H9 (cell line): ENCODE results near the gene TMEM151A. TPM values are rescaled to one million over a fixed set of nuclear protein-coding genes. Genes with fewer than 3 reads are reported as not detected.

ENCODE experiments used
- DNase-seq: peaks from one replicate; pipeline ENCODE4 v3.0.0-alpha.2; 2017
- H2AFZ ChIP-seq: one replicate; pipeline ENCODE4 v1.6.1; 2013; ENCODE audit warnings: mild to moderate bottlenecking, low read length, control low read depth, moderate library complexity
- H2AK5ac ChIP-seq: 2 replicates; pipeline ENCODE4 v1.6.1; 2013; ENCODE audit warnings: low read length, control low read depth, mixed read lengths; ENCODE audit not compliant: insufficient read length
- H2BK120ac ChIP-seq: one replicate; pipeline ENCODE4 v1.6.1; 2013; ENCODE audit warnings: low read depth, mild to moderate bottlenecking, low read length, control low read depth, inconsistent platforms; ENCODE audit not compliant: poor library complexity, severe bottlenecking
- H2BK12ac ChIP-seq: 2 replicates; pipeline ENCODE4 v1.6.1; 2013; ENCODE audit warnings: low read length, control low read depth, mixed read lengths, low read depth; ENCODE audit not compliant: insufficient read length
- H2BK15ac ChIP-seq: 2 replicates; pipeline ENCODE4 v1.6.1; 2013; ENCODE audit warnings: low read depth, low read length, control low read depth
- H2BK20ac ChIP-seq: one replicate; pipeline ENCODE4 v1.6.1; 2013; ENCODE audit warnings: low read depth, mild to moderate bottlenecking, low read length, control low read depth, inconsistent platforms; ENCODE audit not compliant: poor library complexity, severe bottlenecking
- H2BK5ac ChIP-seq: 2 replicates; pipeline ENCODE4 v1.6.1; 2013; ENCODE audit warnings: low read length, control low read depth, mixed read lengths; ENCODE audit not compliant: insufficient read length
- H3K14ac ChIP-seq: 2 replicates; pipeline ENCODE4 v1.6.1; 2013; ENCODE audit warnings: low read length, control low read depth; ENCODE audit not compliant: insufficient read depth
- H3K18ac ChIP-seq: 2 replicates; pipeline ENCODE4 v1.6.1; 2013; ENCODE audit warnings: low read depth, mild to moderate bottlenecking, mixed read lengths, low read length, control low read depth; ENCODE audit not compliant: insufficient read length
- H3K23ac ChIP-seq: 2 replicates; pipeline ENCODE4 v1.6.1; 2013; ENCODE audit warnings: low read length, control low read depth, mixed read lengths, low read depth; ENCODE audit not compliant: insufficient read length
- H3K23me2 ChIP-seq: 2 replicates; pipeline ENCODE4 v1.6.1; 2013; ENCODE audit warnings: low read depth, mild to moderate bottlenecking, mixed read lengths, low read length, control low read depth; ENCODE audit not compliant: insufficient read length, poor library complexity, severe bottlenecking
- H3K27ac ChIP-seq: 2 replicates; pipeline ENCODE4 v1.5.1; 2013; ENCODE audit warnings: low read length, control low read depth, mixed read lengths, low read depth; ENCODE audit not compliant: insufficient read length
- H3K27me3 ChIP-seq: 2 replicates; pipeline ENCODE4 v1.6.1; 2013; ENCODE audit warnings: low read length, control low read depth, inconsistent platforms; ENCODE audit not compliant: insufficient read depth
- H3K4ac ChIP-seq: 2 replicates; pipeline ENCODE4 v1.6.1; 2013; ENCODE audit warnings: low read depth, mild to moderate bottlenecking, control low read depth, inconsistent platforms, low read length, moderate library complexity
- H3K4me1 ChIP-seq: 2 replicates; pipeline ENCODE4 v1.6.1; 2013; ENCODE audit warnings: low read length, control low read depth, inconsistent platforms; ENCODE audit not compliant: insufficient read depth
- H3K4me2 ChIP-seq: 2 replicates; pipeline ENCODE4 v1.6.1; 2013; ENCODE audit warnings: low read length, control low read depth, mixed read lengths; ENCODE audit not compliant: insufficient read length, insufficient read depth
- H3K56ac ChIP-seq: 2 replicates; pipeline ENCODE4 v1.6.1; 2013; ENCODE audit warnings: low read depth, mild to moderate bottlenecking, mixed read lengths, low read length, control low read depth; ENCODE audit not compliant: insufficient read length
- H3K79me1 ChIP-seq: 2 replicates; pipeline ENCODE4 v1.6.1; 2013; ENCODE audit warnings: low read depth, mild to moderate bottlenecking, moderate library complexity, low read length, control low read depth, inconsistent platforms; ENCODE audit not compliant: insufficient read depth, poor library complexity, severe bottlenecking
- H3K79me2 ChIP-seq: 2 replicates; pipeline ENCODE4 v1.6.1; 2013; ENCODE audit warnings: low read length, control low read depth, inconsistent platforms; ENCODE audit not compliant: insufficient read depth
- H3K9ac ChIP-seq: 2 replicates; pipeline ENCODE4 v1.6.1; 2013; ENCODE audit warnings: low read length, control low read depth, mixed read lengths; ENCODE audit not compliant: insufficient read length; ENCODE audit errors: extremely low read depth
- H3K9me3 ChIP-seq: one replicate; pipeline ENCODE4 v1.6.1; 2013; ENCODE audit warnings: low read depth, low read length, inconsistent platforms; ENCODE audit not compliant: control insufficient read depth
- H3T11ph ChIP-seq: one replicate; pipeline ENCODE4 v1.6.1; 2013; ENCODE audit warnings: mild to moderate bottlenecking, low read length, control low read depth, inconsistent platforms
- H4K20me1 ChIP-seq: one replicate; pipeline ENCODE4 v1.6.1; 2013; ENCODE audit not compliant: control insufficient read depth, insufficient read length, insufficient read depth
- H4K5ac ChIP-seq: 2 replicates; pipeline ENCODE4 v1.6.1; 2013; ENCODE audit warnings: low read depth, mild to moderate bottlenecking, mixed read lengths, low read length, control low read depth; ENCODE audit not compliant: insufficient read length
- H4K8ac ChIP-seq: replicated peaks from 2 replicates; pipeline ENCODE4 v1.6.1; 2013; ENCODE audit warnings: low read length, control low read depth, mixed read lengths, low read depth; ENCODE audit not compliant: insufficient read length
- H4K91ac ChIP-seq: 2 replicates; pipeline ENCODE4 v1.6.1; 2013; ENCODE audit warnings: low read depth, mild to moderate bottlenecking, moderate library complexity, mixed read lengths, low read length, control low read depth; ENCODE audit not compliant: insufficient read length
- H3K27ac Mint-ChIP-seq, 3 experiments: 2 replicates in 2 of 3; 3 replicates in 1 of 3; pipeline ENCODE4 v1.8.0; 2020 to 2021; ENCODE audit warnings: mixed read lengths in 3 of 3, mild to moderate bottlenecking in 1 of 3, moderate library complexity in 1 of 3
- H3K27me3 Mint-ChIP-seq: 2 replicates; pipeline ENCODE4 v1.8.0; 2021; ENCODE audit warnings: low read depth, mild to moderate bottlenecking, moderate library complexity, mixed read lengths
- H3K36me3 Mint-ChIP-seq, 3 experiments: 2 replicates in 2 of 3; 3 replicates in 1 of 3; pipeline ENCODE4 v1.8.0; 2020 to 2021; ENCODE audit warnings: low read depth in 3 of 3, mixed read lengths in 3 of 3; ENCODE audit not compliant: insufficient read depth in 1 of 3
- H3K4me1 Mint-ChIP-seq, 2 experiments: 2 replicates each; pipeline ENCODE4 v1.8.0; 2020; ENCODE audit warnings: mixed read lengths in 2 of 2
- H3K4me3 Mint-ChIP-seq, 2 experiments: 2 replicates in 1 of 2; 3 replicates in 1 of 2; pipeline ENCODE4 v1.8.0; 2020 to 2021; ENCODE audit warnings: mild to moderate bottlenecking in 2 of 2, mixed read lengths in 2 of 2, moderate library complexity in 1 of 2
- H3K9me3 Mint-ChIP-seq, 2 experiments: 2 replicates in 1 of 2; 3 replicates in 1 of 2; pipeline ENCODE4 v1.8.0; 2020; ENCODE audit warnings: mild to moderate bottlenecking in 2 of 2, mixed read lengths in 2 of 2, moderate library complexity in 1 of 2
- CTCF ChIP-seq: fragments of 200-600 bp; sonication (generic); conservative IDR thresholded peaks from 3 replicates; pipeline ENCODE4 v1.8.0; 2021; ENCODE audit warnings: antibody characterized with exemption, mild to moderate bottlenecking
- WGBS: extraction: QIAGEN DNeasy Blood & Tissue Kit; methylation state at CpG from one replicate; pipeline ENCODE4 v1.1.7; 2013; ENCODE audit warnings: missing lambda C conversion rate, low lambda C conversion rate, mixed read lengths; ENCODE audit not compliant: insufficient read length; ENCODE audit errors: extremely low coverage; 5-methylcytosine and 5-hydroxymethylcytosine counted together
- total RNA-seq: library from RNA; stranded (reverse); gene quantifications from 2 replicates; pipeline ENCODE4 v1.2.1, GENCODE V29; 2021

TMEM151A gene
- total RNA-seq, 1 experiment from 2014 or later = 1.2 TPM

- no peaks in the 10 kb centered on the region for H4K20me1 ChIP-seq
- no peak overlapping the region for H2BK12ac ChIP-seq
- H2AFZ ChIP-seq = no peak overlapping the region
- H3K79me2 ChIP-seq = peaks cover 5% of the 10 kb centered on the region; the same call in 1 of the 2 replicates
- TF ChIP-seq CTCF = no peak
- H2BK15ac ChIP-seq = no peak overlapping the region
- no peak for DNase-seq
- H2BK20ac ChIP-seq = no peak overlapping the region
- no peaks in the 10 kb centered on the region for H3K4me1 ChIP-seq
- no peak overlapping the region for H2BK120ac ChIP-seq
- no peak overlapping the region for H3K27ac ChIP-seq
- no peak overlapping the region for H3K23ac ChIP-seq
- no peak overlapping the region for H3K56ac ChIP-seq
- H3K4me2 ChIP-seq = no peak overlapping the region
- H4K91ac ChIP-seq = no peak overlapping the region
- H4K8ac ChIP-seq = no peak overlapping the region
- H3K79me1 ChIP-seq = no peaks in the 10 kb centered on the region
- peaks cover 7 to 42% (median 38%) of the 10 kb centered on the region in 3 experiments; a peak in 6 of 7 replicates for H3K36me3 Mint-ChIP-seq
- H3K9ac ChIP-seq = no peak overlapping the region
- H3K27me3 ChIP-seq = no peaks in the 10 kb centered on the region
- peaks cover 3% of the 10 kb centered on the region for H3K23me2 ChIP-seq
- H3K18ac ChIP-seq = no peak overlapping the region
- H4K5ac ChIP-seq = no peak overlapping the region
- no peaks in the 10 kb centered on the region for H3K9me3 Mint-ChIP-seq
- H3K27ac Mint-ChIP-seq = no peak overlapping the region; a peak in 1 of 7 replicates
- no peak overlapping the region for H3K4ac ChIP-seq
- H2AK5ac ChIP-seq = no peak overlapping the region
- H3K9me3 ChIP-seq = no peaks in the 10 kb centered on the region
- peaks cover 7% of the 10 kb centered on the region for H3K27me3 Mint-ChIP-seq
- H3T11ph ChIP-seq = no peak overlapping the region
- H3K14ac ChIP-seq = no peak overlapping the region
- WGBS = no CpG with 5 or more reads among the region's 1 CpG
- no peak overlapping the region for H3K4me3 Mint-ChIP-seq
- H3K4me1 Mint-ChIP-seq = peaks cover 14 to 16% of the 10 kb centered on the region in 2 experiments
- H2BK5ac ChIP-seq = no peak overlapping the region
Observed at GRCh38 chr11:66274219-66274618, 17.5 kb upstream of the TMEM151A start.
